ENCODE results near the gene WNT7B.

The WNT7B gene

DNA sequence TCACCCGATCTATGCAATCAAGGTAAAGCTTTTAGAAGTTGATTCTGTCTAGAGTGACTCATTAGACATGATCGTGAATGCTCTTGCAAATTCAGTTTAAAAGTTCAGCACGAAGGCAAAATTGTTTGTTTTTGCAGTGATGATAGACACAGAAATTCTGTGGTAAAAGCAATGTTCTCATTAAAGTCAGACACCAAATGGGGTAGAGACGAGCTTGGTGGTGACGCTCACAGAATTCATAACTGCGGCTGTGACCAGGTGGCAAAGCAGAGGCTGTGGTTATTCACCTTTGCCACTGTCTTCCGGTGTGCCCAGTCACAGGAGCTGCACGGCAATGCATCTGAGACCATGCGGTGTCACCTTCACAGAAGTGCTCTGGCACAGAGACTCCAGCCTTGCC lies 83.4 kb downstream of the WNT7B start:
- H3K4me3 ChIP-seq (ENCODE audit: low read length) = no peak overlapping the region
- H3K36me3 ChIP-seq (ENCODE audit: control insufficient read depth, low read length) = no peaks in the 10 kb centered on the region
- no peaks in the 10 kb centered on the region for H3K79me2 ChIP-seq (ENCODE audit: control insufficient read depth, low read length)
- no peak overlapping the region for H3K27ac ChIP-seq (ENCODE audit: low read depth, low read length)
- no peaks in the 10 kb centered on the region for H3K9me2 ChIP-seq (replicated peaks; ENCODE audit: control insufficient read depth, low read length)
- H3K27me3 ChIP-seq (ENCODE audit: control insufficient read depth, low read length) = no peaks in the 10 kb centered on the region
- no peak overlapping the region for H3K4me2 ChIP-seq (ENCODE audit: low read length)
- H3F3A ChIP-seq (ENCODE audit: control insufficient read depth, insufficient read depth) = no peaks in the 10 kb centered on the region
- H3K9me3 ChIP-seq (ENCODE audit: control insufficient read depth, insufficient read depth, low read length) = no peaks in the 10 kb centered on the region
- H3K4me1 ChIP-seq (ENCODE audit: control insufficient read depth, low read length) = no peaks in the 10 kb centered on the region
- H4K20me1 ChIP-seq (ENCODE audit: control insufficient read depth, insufficient read depth, low read depth, low read length) = no peaks in the 10 kb centered on the region
- TF ChIP-seq, protein P1, sequence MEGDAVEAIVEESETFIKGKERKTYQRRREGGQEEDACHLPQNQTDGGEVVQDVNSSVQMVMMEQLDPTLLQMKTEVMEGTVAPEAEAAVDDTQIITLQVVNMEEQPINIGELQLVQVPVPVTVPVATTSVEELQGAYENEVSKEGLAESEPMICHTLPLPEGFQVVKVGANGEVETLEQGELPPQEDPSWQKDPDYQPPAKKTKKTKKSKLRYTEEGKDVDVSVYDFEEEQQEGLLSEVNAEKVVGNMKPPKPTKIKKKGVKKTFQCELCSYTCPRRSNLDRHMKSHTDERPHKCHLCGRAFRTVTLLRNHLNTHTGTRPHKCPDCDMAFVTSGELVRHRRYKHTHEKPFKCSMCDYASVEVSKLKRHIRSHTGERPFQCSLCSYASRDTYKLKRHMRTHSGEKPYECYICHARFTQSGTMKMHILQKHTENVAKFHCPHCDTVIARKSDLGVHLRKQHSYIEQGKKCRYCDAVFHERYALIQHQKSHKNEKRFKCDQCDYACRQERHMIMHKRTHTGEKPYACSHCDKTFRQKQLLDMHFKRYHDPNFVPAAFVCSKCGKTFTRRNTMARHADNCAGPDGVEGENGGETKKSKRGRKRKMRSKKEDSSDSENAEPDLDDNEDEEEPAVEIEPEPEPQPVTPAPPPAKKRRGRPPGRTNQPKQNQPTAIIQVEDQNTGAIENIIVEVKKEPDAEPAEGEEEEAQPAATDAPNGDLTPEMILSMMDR (IDR thresholded peaks at IDR 0.05; ENCODE audit: low read depth, low read length, poor library complexity, severe bottlenecking) = no peak
- TF ChIP-seq EZH2phosphoT487 (IDR thresholded peaks at IDR 0.05; ENCODE audit: borderline replicate concordance, low read length) = no peak

DNA sequence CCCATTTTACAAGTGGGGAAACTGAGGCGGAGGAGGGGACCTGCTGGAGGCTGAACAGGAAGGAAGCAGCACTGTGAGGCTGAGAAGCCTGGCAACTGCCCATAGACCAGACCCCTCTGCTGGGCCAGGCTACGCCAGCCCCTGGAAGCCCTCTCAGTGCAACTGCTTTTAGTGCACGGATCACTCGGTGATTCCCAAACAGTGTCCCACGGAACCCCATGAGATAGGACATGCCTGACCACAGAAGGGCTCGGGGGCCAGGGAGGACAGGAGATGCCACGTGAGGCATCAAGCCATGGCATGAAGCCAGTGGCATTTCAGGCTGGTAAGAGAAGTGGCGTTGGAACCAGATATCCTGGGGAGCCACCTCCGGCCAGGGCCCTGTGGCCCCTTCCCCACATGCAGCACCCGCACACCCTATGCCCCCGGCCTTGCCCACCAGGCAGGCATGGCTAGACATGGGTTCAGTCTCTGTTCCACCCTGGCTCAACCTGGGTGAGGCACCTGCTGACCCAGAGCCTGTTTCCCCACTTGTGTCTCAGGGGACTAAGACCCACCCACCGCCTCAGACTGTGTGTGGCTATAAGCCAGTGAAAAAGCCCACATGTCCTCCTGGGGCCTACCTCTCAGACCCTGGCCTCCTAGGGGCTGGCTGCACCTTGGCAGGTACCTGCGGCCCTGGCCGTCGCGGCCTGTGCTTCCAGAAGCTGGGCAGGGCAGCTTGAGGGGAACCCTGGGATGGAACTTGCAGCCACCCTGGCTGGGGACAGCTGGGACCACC lies 84.1 kb downstream of the WNT7B start:
- Histone ChIP-seq H3K9me2 (replicated peaks; ENCODE audit: control insufficient read depth, low read length) (no peaks in the 10 kb centered on the region), H3K79me2 (ENCODE audit: control insufficient read depth, low read length) (no peaks in the 10 kb centered on the region), H4K20me1 (ENCODE audit: control insufficient read depth, insufficient read depth, low read depth, low read length) (no peaks in the 10 kb centered on the region), H3F3A (ENCODE audit: control insufficient read depth, insufficient read depth) (no peaks in the 10 kb centered on the region), H3K4me1 (ENCODE audit: control insufficient read depth, low read length) (no peaks in the 10 kb centered on the region), H3K4me2 (ENCODE audit: low read length) (no peak overlapping the region), H3K36me3 (ENCODE audit: control insufficient read depth, low read length) (no peaks in the 10 kb centered on the region), H3K27me3 (ENCODE audit: control insufficient read depth, low read length) (no peaks in the 10 kb centered on the region), H3K27ac (ENCODE audit: low read depth, low read length) (no peak overlapping the region), H3K4me3 (ENCODE audit: low read length) (no peak overlapping the region), H3K9me3 (ENCODE audit: control insufficient read depth, insufficient read depth, low read length) (no peaks in the 10 kb centered on the region)
- no peak for TF ChIP-seq EZH2phosphoT487 (IDR thresholded peaks at IDR 0.05; ENCODE audit: borderline replicate concordance, low read length)
- TF ChIP-seq, protein P1 (IDR thresholded peaks at IDR 0.05; ENCODE audit: low read depth, low read length, poor library complexity, severe bottlenecking) = no peak

DNA sequence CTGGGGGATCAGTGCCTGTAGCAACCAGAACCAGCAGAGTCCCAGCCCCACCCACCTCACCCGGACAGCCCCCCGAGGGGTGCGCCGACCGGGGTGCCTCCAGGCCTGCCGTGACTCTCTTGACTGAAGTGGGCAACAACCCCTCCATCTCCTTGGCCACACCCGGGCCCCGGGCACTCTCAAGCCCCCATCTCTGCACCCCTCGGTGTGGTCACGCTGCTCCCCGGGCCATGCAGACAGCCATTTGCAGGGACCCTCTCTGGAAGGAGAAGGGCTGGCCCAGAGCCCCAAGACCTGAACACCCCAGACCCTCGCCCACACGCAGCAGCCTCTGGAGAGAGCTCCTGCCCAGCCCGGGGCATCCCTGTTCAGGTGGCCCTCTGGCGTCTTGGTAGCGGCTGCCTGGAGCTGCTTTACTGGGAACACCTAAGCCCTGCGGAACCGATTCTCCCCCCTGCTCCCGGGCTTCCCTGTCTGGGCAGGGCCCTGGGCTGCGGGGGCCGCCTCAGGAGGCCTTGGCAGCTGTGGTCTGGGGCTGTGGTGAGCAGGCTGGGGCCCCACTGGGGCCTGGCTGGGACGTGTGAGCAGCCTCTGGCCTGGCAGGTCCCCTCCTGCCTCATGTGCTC lies 84.9 kb downstream of the WNT7B start:
- no peak overlapping the region for H3K4me2 ChIP-seq (ENCODE audit: low read length)
- H3K9me3 ChIP-seq (ENCODE audit: control insufficient read depth, insufficient read depth, low read length) = no peaks in the 10 kb centered on the region
- H3K4me3 ChIP-seq (ENCODE audit: low read length) = no peak overlapping the region
- no peaks in the 10 kb centered on the region for H3K79me2 ChIP-seq (ENCODE audit: control insufficient read depth, low read length)
- H3K27ac ChIP-seq (ENCODE audit: low read depth, low read length) = no peak overlapping the region
- no peaks in the 10 kb centered on the region for H3K4me1 ChIP-seq (ENCODE audit: control insufficient read depth, low read length)
- TF ChIP-seq EZH2phosphoT487 (IDR thresholded peaks at IDR 0.05; ENCODE audit: borderline replicate concordance, low read length) = no peak
- TF ChIP-seq, protein P1 (IDR thresholded peaks at IDR 0.05; ENCODE audit: low read depth, low read length, poor library complexity, severe bottlenecking) = no peak
- H3F3A ChIP-seq (ENCODE audit: control insufficient read depth, insufficient read depth) = no peaks in the 10 kb centered on the region
- no peaks in the 10 kb centered on the region for H3K27me3 ChIP-seq (ENCODE audit: control insufficient read depth, low read length)
- no peaks in the 10 kb centered on the region for H3K36me3 ChIP-seq (ENCODE audit: control insufficient read depth, low read length)
- no peaks in the 10 kb centered on the region for H4K20me1 ChIP-seq (ENCODE audit: control insufficient read depth, insufficient read depth, low read depth, low read length)
- H3K9me2 ChIP-seq (replicated peaks; ENCODE audit: control insufficient read depth, low read length) = no peaks in the 10 kb centered on the region
